Measurements from ENCODE around the gene WDR20. TPM values are rescaled to one million over a fixed set of nuclear protein-coding genes. Genes with fewer than 3 reads are reported as not detected.
"Not testable (repeated sequence)": the region's sequence is repeated elsewhere in the genome, so short reads cannot be mapped to it uniquely, and the experiment has no call there.

WDR20 gene
- total and polyA plus RNA-seq, 2 donors (not counting 3 experiments of a cell fraction or from before 2014, with no cell fraction given): 12.2 to 22.4 TPM

- Histone ChIP-seq H3K27me3 (ENCODE audit: control insufficient read depth in 2 of 2, insufficient read depth in 2 of 2, low read length in 2 of 2) (no peaks in the 10 kb centered on the region), H3K36me3 (ENCODE audit: control insufficient read depth in 2 of 2, extremely low read depth in 1 of 2, insufficient read depth in 2 of 2, low read length in 2 of 2) (no peaks in the 10 kb centered on the region), H3K9me1 (replicated peaks; ENCODE audit: control insufficient read depth, extremely low read depth, insufficient read depth, low read length) (no peaks in the 10 kb centered on the region), H3K4me3 (replicated peaks in 1 of 3; ENCODE audit: insufficient read depth in 1 of 3, low read depth in 1 of 3, low read length in 3 of 3) (no peak overlapping the region), H3K79me2 (ENCODE audit: control insufficient read depth, insufficient read depth, low read length) (no peaks in the 10 kb centered on the region), H3K9me3 (replicated peaks; ENCODE audit: control insufficient read depth, insufficient read depth, low read length) (no peaks in the 10 kb centered on the region), H2AFZ (ENCODE audit: low read depth, low read length) (no peak overlapping the region), H3K4me1 (ENCODE audit: control insufficient read depth, extremely low read depth, insufficient read depth, low read length) (no peaks in the 10 kb centered on the region), H4K20me1 (replicated peaks; ENCODE audit: control insufficient read depth, extremely low read depth, insufficient read depth, low read length) (no peaks in the 10 kb centered on the region), H3K9ac (replicated peaks; ENCODE audit: extremely low read depth, insufficient read depth, low read length) (no peak overlapping the region), H3K4me2 (ENCODE audit: insufficient read depth, low read length) (no peak overlapping the region), H3K27ac (ENCODE audit: insufficient read depth, low read depth, low read length) (no peak overlapping the region)
- ChIA-PET POLR2A (no interaction called here), CTCF (interaction anchor here (0.6 to 1.7 kb wide), 3 partner anchors 9 to 228 kb away, joined by 3 to 17 read pairs (median 5); no protein-coding TSS in a partner anchor)
- intact Hi-C loops (cut with micrococcal nuclease): no loop called here
- TF ChIP-seq CTCF (IDR thresholded peaks at IDR 0.05; ENCODE audit: extremely low read depth in 1 of 2, insufficient read depth in 1 of 2, low read depth in 1 of 2, low read length in 2 of 2): no peak
- no peak for TF ChIP-seq GATA2 (IDR thresholded peaks at IDR 0.05; ENCODE audit: insufficient read depth, insufficient read length, low read depth, low read length)
- TF ChIP-seq FOS (IDR thresholded peaks at IDR 0.05; ENCODE audit: borderline replicate concordance, insufficient read depth, low read length): no peak
- TF ChIP-seq POLR2AphosphoS5 (IDR thresholded peaks at IDR 0.05; ENCODE audit: insufficient read depth, low read depth, low read length): no peak
- TF ChIP-seq, protein P1, sequence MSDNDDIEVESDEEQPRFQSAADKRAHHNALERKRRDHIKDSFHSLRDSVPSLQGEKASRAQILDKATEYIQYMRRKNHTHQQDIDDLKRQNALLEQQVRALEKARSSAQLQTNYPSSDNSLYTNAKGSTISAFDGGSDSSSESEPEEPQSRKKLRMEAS (IDR thresholded peaks at IDR 0.05; ENCODE audit: insufficient read depth, insufficient read length): no peak
- TF ChIP-seq POLR2A (IDR thresholded peaks at IDR 0.05; ENCODE audit: low read depth, low read length): no peak
- TF ChIP-seq JUN (IDR thresholded peaks at IDR 0.05; ENCODE audit: borderline replicate concordance, insufficient read depth, insufficient read length, low read depth): no peak
- no peak for TF ChIP-seq EZH2 (IDR thresholded peaks at IDR 0.05; ENCODE audit: borderline replicate concordance, low read depth, low read length, severe bottlenecking)
- TF ChIP-seq MYC (IDR thresholded peaks at IDR 0.05; ENCODE audit: low read depth, low read length): no peak
- no peak for FAIRE-seq
- no peak for DNase-seq (ENCODE audit: low read depth, low spot score)
- no TSS peak for BruUV-seq (replicated peaks)
- dilution Hi-C loops (cut with MboI; ENCODE audit: extremely low pct_ligation_motif_present, low sequenced_read_pairs): no loop called here
These were observed 34.3 kb upstream of the WDR20 start for GRCh38 chr14:102105369-102105768.

DNA sequence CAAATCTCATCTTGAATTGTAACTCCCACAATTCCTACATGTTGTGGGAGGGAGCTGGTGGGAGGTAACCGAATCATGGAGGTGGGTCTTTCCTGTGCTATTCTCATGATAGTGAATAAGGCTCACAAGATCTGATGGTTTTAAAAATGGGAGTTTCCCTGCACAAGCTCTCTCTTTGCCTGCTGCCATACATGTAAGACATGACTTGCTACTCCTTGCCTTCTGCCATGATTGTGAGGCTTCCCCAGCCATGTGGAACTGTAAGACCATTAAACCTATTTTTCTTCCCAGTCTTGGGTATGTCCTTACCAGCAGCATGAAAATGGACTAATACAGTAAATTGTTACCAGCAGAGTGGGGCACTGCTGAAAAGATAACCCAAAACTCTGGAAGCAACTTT lies 30.4 kb upstream of the WDR20 start:
- H3K27ac ChIP-seq (ENCODE audit: insufficient read depth, low read depth, low read length); CTCF ChIA-PET; H3K4me1 ChIP-seq (ENCODE audit: control insufficient read depth, extremely low read depth, insufficient read depth, low read length); BruUV-seq (replicated peaks); intact Hi-C loops (cut with micrococcal nuclease); H3K79me2 ChIP-seq (ENCODE audit: control insufficient read depth, insufficient read depth, low read length); H3K4me3 ChIP-seq (replicated peaks in 1 of 3; ENCODE audit: insufficient read depth in 1 of 3, low read depth in 1 of 3, low read length in 3 of 3); H4K20me1 ChIP-seq (replicated peaks; ENCODE audit: control insufficient read depth, extremely low read depth, insufficient read depth, low read length); dilution Hi-C loops (cut with MboI; ENCODE audit: extremely low pct_ligation_motif_present, low sequenced_read_pairs); H2AFZ ChIP-seq (ENCODE audit: low read depth, low read length); H3K9me3 ChIP-seq (replicated peaks; ENCODE audit: control insufficient read depth, insufficient read depth, low read length); DNase-seq (ENCODE audit: low read depth, low spot score); H3K9me1 ChIP-seq (replicated peaks; ENCODE audit: control insufficient read depth, extremely low read depth, insufficient read depth, low read length); FAIRE-seq; H3K9ac ChIP-seq (replicated peaks; ENCODE audit: extremely low read depth, insufficient read depth, low read length); H3K4me2 ChIP-seq (ENCODE audit: insufficient read depth, low read length); H3K27me3 ChIP-seq (ENCODE audit: control insufficient read depth in 2 of 2, insufficient read depth in 2 of 2, low read length in 2 of 2); H3K36me3 ChIP-seq (ENCODE audit: control insufficient read depth in 2 of 2, extremely low read depth in 1 of 2, insufficient read depth in 2 of 2, low read length in 2 of 2); POLR2A ChIA-PET: not testable (repeated sequence)
